ENCODE results near the gene TBCB. TPM values are rescaled to one million over a fixed set of nuclear protein-coding genes. Genes with fewer than 3 reads are reported as not detected.

The TBCB gene
- total RNA-seq, 1 experiment from 2014 or later: 141 TPM

Other genes starting within 250 kb of the TBCB start
- gene APLP1, start 246.9 kb upstream of the TBCB start, total RNA-seq (2021; ENCODE audit: unreplicated experiment): 41.2 TPM
- 13.7 TPM for gene NFKBID, start 214.9 kb upstream of the TBCB start, total RNA-seq (2021; ENCODE audit: unreplicated experiment)
- 1.2 TPM for gene HCST, start 212.9 kb upstream of the TBCB start, total RNA-seq (2021; ENCODE audit: unreplicated experiment)
- gene TYROBP, start 207.2 kb upstream of the TBCB start, total RNA-seq (2021; ENCODE audit: unreplicated experiment): 0.49 TPM
- gene LRFN3, start 179.1 kb upstream of the TBCB start, total RNA-seq (2021; ENCODE audit: unreplicated experiment): 18.8 TPM
- gene SDHAF1, start 120.3 kb upstream of the TBCB start, total RNA-seq (2021; ENCODE audit: unreplicated experiment): 21.0 TPM
- 27.9 TPM for gene SYNE4, start 106.7 kb upstream of the TBCB start, total RNA-seq (2021; ENCODE audit: unreplicated experiment)
- 28.6 TPM for gene ALKBH6, start 101.3 kb upstream of the TBCB start, total RNA-seq (2021; ENCODE audit: unreplicated experiment)
- 1.5 TPM for gene CLIP3, start 82.6 kb upstream of the TBCB start, total RNA-seq (2021; ENCODE audit: unreplicated experiment)
- 1.7 TPM for gene THAP8, start 61.2 kb upstream of the TBCB start, total RNA-seq (2021; ENCODE audit: unreplicated experiment)
- gene WDR62, start 60.6 kb upstream of the TBCB start, total RNA-seq (2021; ENCODE audit: unreplicated experiment): 17.0 TPM
- not detected for gene OVOL3, start 4.3 kb upstream of the TBCB start, total RNA-seq (2021; ENCODE audit: unreplicated experiment)
- 108 TPM for gene POLR2I, start 593 bp upstream of the TBCB start, total RNA-seq (2021; ENCODE audit: unreplicated experiment)
- gene CAPNS1, start 24.6 kb downstream of the TBCB start, total RNA-seq (2021; ENCODE audit: unreplicated experiment): 621 TPM
- not detected for gene COX7A1, start 37.0 kb downstream of the TBCB start, total RNA-seq (2021; ENCODE audit: unreplicated experiment)
- gene ZNF565, start 99.2 kb downstream of the TBCB start, total RNA-seq (2021; ENCODE audit: unreplicated experiment): 3.2 TPM
- 105 TPM for gene ZNF146, start 99.6 kb downstream of the TBCB start, total RNA-seq (2021; ENCODE audit: unreplicated experiment)